ENCODE measurements around the gene LRP1-AS.
"Not testable (repeated sequence)": the region's sequence is repeated elsewhere in the genome, so short reads cannot be mapped to it uniquely, and the experiment has no call there.

Gene LRP1-AS

GRCh38 chr12:57124261-57124877 is 23.1 kb downstream of the LRP1-AS start:
- TF ChIP-seq CTCF (IDR thresholded peaks at IDR 0.05; ENCODE audit: unreplicated experiment in 3 of 3): peak; percentile 94 to 97 (median 94)
- Mint-ChIP-seq H3K9me3 (no peaks in the 10 kb centered on the region), H3K36me3 (ENCODE audit: low read depth) (no peaks in the 10 kb centered on the region), H3K27me3 (ENCODE audit: low read depth) (peaks cover 4% of the 10 kb centered on the region), H3K4me1 (peaks cover 19% of the 10 kb centered on the region), H3K4me3 (peak overlapping the region in 2 of 3 experiments; percentile 2 to 46), H3K27ac (peak overlapping the region in 1 of 3 experiments; percentile 27)

GRCh38 chr12:57123813-57124212 is 23.6 kb downstream of the LRP1-AS start:
- Mint-ChIP-seq H3K9me3 (no peaks in the 10 kb centered on the region), H3K4me1 (peaks cover 19% of the 10 kb centered on the region), H3K27me3 (ENCODE audit: low read depth) (peaks cover 4% of the 10 kb centered on the region), H3K4me3 (no peak overlapping the region), H3K27ac (no peak overlapping the region), H3K36me3 (ENCODE audit: low read depth) (no peaks in the 10 kb centered on the region)
- TF ChIP-seq CTCF (IDR thresholded peaks at IDR 0.05; ENCODE audit: unreplicated experiment in 3 of 3): no peak

- H3K4me1 Mint-ChIP-seq; H3K4me3 Mint-ChIP-seq; H3K36me3 Mint-ChIP-seq (ENCODE audit: low read depth); H3K27me3 Mint-ChIP-seq (ENCODE audit: low read depth); H3K27ac Mint-ChIP-seq; H3K9me3 Mint-ChIP-seq: not testable (repeated sequence)
Measured at GRCh38 chr12:57120718-57121117, 26.7 kb downstream of the LRP1-AS start.

- Mint-ChIP-seq H3K9me3 (no peaks in the 10 kb centered on the region), H3K27me3 (ENCODE audit: low read depth) (peaks cover 4% of the 10 kb centered on the region), H3K27ac (no peak overlapping the region), H3K4me3 (no peak overlapping the region), H3K36me3 (ENCODE audit: low read depth) (no peaks in the 10 kb centered on the region), H3K4me1 (peaks cover 3% of the 10 kb centered on the region)
- TF ChIP-seq CTCF (IDR thresholded peaks at IDR 0.05; ENCODE audit: unreplicated experiment in 3 of 3): no peak
Measured at GRCh38 chr12:57119294-57120085, 27.9 kb downstream of the LRP1-AS start.

- Mint-ChIP-seq H3K36me3 (ENCODE audit: low read depth) (no peaks in the 10 kb centered on the region), H3K4me3 (no peak overlapping the region), H3K27me3 (ENCODE audit: low read depth) (peaks cover 2% of the 10 kb centered on the region), H3K27ac (no peak overlapping the region), H3K4me1 (no peaks in the 10 kb centered on the region), H3K9me3 (no peaks in the 10 kb centered on the region)
- no peak for TF ChIP-seq CTCF (IDR thresholded peaks at IDR 0.05; ENCODE audit: unreplicated experiment in 3 of 3)
Measured at GRCh38 chr12:57118711-57119271, 28.6 kb downstream of the LRP1-AS start.

- Mint-ChIP-seq H3K36me3 (ENCODE audit: low read depth) (no peaks in the 10 kb centered on the region), H3K4me3 (peak overlapping the region in 1 of 3 experiments; percentile 3), H3K27ac (no peak overlapping the region), H3K27me3 (ENCODE audit: low read depth) (no peaks in the 10 kb centered on the region), H3K9me3 (no peaks in the 10 kb centered on the region), H3K4me1 (peaks cover 5% of the 10 kb centered on the region)
- no peak for TF ChIP-seq CTCF (IDR thresholded peaks at IDR 0.05; ENCODE audit: unreplicated experiment in 3 of 3)
Measured at GRCh38 chr12:57116580-57117281, 30.7 kb downstream of the LRP1-AS start.
